Measurements from ENCODE around the gene LRRC37A2.
"Not testable (repeated sequence)": the region's sequence is repeated elsewhere in the genome, so short reads cannot be mapped to it uniquely, and the experiment has no call there.

LRRC37A2 gene

GRCh38 chr17:46598344-46598931 lies 86.2 kb downstream of the LRRC37A2 start:
- not testable (repeated sequence) for DNase-seq (ENCODE audit: low spot score)

GRCh38 chr17:46600767-46601166 lies 88.5 kb downstream of the LRRC37A2 start:
- DNase-seq (ENCODE audit: low spot score): not testable (repeated sequence)

- not testable (repeated sequence) for DNase-seq (ENCODE audit: low spot score)
These were observed 90.9 kb downstream of the LRRC37A2 start for GRCh38 chr17:46603125-46603524.

Measured in AG20443 (cell line).